Mesothelial cell of epicardium (in vitro differentiated cells): ENCODE data around the gene CDC42BPG. TPM values are rescaled to one million over a fixed set of nuclear protein-coding genes. Genes with fewer than 3 reads are reported as not detected.

Experiments
- DNase-seq, 2 experiments: peaks; one replicate each; pipeline ENCODE4 v3.0.0; 2021; ENCODE audit warnings: low spot score in 2 of 2; ENCODE audit not compliant: unreplicated experiment in 2 of 2
- H3K27ac Mint-ChIP-seq: 2 replicates; pipeline ENCODE4 v1.8.0; 2021; ENCODE audit warnings: mixed read lengths
- H3K27me3 Mint-ChIP-seq: 2 replicates; pipeline ENCODE4 v1.8.0; 2021; ENCODE audit warnings: low read depth, mixed read lengths
- H3K36me3 Mint-ChIP-seq: 2 replicates; pipeline ENCODE4 v1.8.0; 2021; ENCODE audit warnings: mixed read lengths
- H3K4me1 Mint-ChIP-seq: 2 replicates; pipeline ENCODE4 v1.8.0; 2021; ENCODE audit warnings: mixed read lengths
- H3K4me3 Mint-ChIP-seq: 2 replicates; pipeline ENCODE4 v1.8.0; 2021; ENCODE audit warnings: mild to moderate bottlenecking, moderate library complexity, mixed read lengths
- H3K9me3 Mint-ChIP-seq: 2 replicates; pipeline ENCODE4 v1.8.0; 2021; ENCODE audit warnings: mixed read lengths
- total RNA-seq: library from RNA; stranded (reverse); gene quantifications from 3 replicates; pipeline ENCODE4 v1.2.1, GENCODE V29; 2021
- TF ChIP-seq, protein P1 (sequence below): fragments of 200-600 bp; sonication (generic); IDR thresholded peaks from one replicate; pipeline ENCODE4 v1.5.0; 2021; ENCODE audit warnings: antibody characterized with exemption; ENCODE audit not compliant: unreplicated experiment

Gene CDC42BPG
- total RNA-seq, 1 donor from 2014 or later: 30.1 TPM

DNA sequence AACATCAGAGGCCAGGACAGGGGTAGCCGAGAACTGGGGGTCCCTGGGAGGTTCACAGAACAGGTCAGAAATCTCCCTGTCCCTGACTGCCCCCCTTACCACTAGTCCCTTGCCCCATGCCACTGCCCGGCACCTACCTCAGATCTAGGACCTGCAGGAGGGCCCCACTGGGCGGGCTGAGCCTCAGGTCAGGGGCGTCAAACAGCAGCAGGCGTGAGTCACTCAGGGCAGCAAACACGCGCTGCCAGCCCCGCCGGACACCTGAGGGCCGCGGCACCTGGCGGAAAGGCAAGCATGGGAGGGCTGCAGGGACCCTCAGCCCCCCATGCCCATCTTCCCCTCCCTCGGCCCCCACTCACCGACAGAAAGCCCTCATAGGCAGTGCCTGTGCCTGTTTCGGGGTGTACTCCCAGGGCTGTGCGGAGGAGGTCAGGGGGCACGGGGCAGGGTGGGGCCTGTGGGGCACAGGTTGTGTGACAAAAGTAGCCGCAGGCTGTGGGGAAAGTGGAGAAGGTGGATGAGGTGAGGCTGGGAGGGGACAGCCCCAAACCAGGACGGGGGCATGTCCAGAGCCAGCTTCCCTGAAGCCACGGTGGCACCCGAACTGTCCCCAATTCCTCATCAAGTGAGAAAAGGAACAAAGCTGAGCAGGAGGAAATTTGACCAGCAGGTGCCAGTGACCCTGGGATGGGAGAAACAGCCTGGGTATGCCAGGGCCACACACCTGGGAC is 11.8 kb downstream of the CDC42BPG start:
- no peaks in the 10 kb centered on the region for H3K4me1 Mint-ChIP-seq

DNA sequence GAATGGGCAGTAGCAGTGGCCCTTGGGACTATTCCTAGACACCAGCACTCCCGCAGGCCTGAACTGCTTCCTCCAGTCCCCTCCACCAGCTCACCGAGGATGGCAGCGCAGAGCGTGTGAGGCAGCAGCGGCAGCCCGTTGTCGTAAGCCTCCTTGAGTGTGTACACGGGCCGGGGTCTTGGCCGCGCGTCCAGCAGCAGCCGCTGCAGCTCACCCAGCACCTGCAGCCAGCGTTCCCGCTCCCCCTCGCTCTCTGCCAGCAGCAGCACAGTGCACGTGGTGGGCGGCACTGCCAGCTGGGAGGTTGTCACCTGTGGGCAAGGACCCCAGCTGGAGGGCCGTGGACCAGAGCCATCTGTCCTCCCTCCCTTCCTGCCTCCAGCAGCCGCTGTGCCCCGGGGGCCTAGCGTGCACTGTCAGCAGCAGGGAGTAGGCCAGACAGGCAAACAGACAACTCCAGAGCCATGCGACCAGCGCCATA is 13.0 kb downstream of the CDC42BPG start:
- H3K27me3 Mint-ChIP-seq: no peaks in the 10 kb centered on the region
- no peak for DNase-seq
- TF ChIP-seq, protein P1, sequence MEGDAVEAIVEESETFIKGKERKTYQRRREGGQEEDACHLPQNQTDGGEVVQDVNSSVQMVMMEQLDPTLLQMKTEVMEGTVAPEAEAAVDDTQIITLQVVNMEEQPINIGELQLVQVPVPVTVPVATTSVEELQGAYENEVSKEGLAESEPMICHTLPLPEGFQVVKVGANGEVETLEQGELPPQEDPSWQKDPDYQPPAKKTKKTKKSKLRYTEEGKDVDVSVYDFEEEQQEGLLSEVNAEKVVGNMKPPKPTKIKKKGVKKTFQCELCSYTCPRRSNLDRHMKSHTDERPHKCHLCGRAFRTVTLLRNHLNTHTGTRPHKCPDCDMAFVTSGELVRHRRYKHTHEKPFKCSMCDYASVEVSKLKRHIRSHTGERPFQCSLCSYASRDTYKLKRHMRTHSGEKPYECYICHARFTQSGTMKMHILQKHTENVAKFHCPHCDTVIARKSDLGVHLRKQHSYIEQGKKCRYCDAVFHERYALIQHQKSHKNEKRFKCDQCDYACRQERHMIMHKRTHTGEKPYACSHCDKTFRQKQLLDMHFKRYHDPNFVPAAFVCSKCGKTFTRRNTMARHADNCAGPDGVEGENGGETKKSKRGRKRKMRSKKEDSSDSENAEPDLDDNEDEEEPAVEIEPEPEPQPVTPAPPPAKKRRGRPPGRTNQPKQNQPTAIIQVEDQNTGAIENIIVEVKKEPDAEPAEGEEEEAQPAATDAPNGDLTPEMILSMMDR: no peak
- H3K9me3 Mint-ChIP-seq: no peaks in the 10 kb centered on the region
- H3K27ac Mint-ChIP-seq: no peak overlapping the region
- no peak overlapping the region for H3K4me3 Mint-ChIP-seq
- H3K36me3 Mint-ChIP-seq: peaks cover 8% of the 10 kb centered on the region
- no peaks in the 10 kb centered on the region for H3K4me1 Mint-ChIP-seq

More for the DNA sequence above, 11.8 kb downstream of the CDC42BPG start:
- Mint-ChIP-seq H3K36me3 (peaks cover 6% of the 10 kb centered on the region), H3K9me3 (no peaks in the 10 kb centered on the region), H3K27ac (no peak overlapping the region), H3K4me3 (no peak overlapping the region), H3K27me3 (no peaks in the 10 kb centered on the region)
- TF ChIP-seq, protein P1: no peak
- no peak for DNase-seq

DNA sequence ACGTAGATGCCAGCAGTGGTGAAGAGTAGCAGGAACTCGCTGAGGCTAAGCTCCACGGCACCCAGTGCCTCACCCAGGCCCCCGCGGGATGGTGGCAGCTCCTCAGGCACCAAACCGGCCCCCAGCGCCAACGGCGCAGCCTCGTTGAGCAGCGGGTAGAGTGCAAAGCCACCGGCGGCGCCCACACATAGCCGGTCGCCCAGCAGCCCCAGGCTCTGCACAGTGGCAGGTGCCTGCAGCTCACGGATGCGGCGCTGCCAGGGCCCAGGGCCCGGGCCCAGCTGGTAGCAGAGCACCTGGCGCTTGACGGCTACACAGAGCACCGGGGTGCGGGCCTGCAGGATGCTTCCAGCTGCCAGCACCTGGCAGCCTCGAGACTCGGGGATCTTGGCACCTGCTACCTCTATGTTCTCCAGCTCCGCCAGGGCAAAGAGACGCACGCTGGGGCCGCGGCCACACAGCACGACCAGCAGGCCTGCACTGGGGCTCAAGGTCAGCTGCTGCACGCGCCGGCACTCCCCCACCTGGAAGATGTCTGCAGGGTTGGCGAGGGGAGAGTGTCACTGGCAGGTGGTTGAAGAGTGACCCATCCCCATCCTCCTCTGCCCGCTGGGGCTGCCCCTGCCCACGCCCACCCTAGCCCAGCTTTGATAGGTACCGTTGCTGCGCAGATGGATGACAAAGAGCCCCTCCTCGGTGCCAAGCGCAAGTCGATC is 14.8 kb downstream of the CDC42BPG start:
- no peak for DNase-seq
- Mint-ChIP-seq H3K27me3 (no peaks in the 10 kb centered on the region), H3K9me3 (no peaks in the 10 kb centered on the region), H3K36me3 (peaks cover 15% of the 10 kb centered on the region), H3K4me3 (no peak overlapping the region), H3K27ac (no peak overlapping the region), H3K4me1 (no peaks in the 10 kb centered on the region)
- TF ChIP-seq, protein P1: no peak

DNA sequence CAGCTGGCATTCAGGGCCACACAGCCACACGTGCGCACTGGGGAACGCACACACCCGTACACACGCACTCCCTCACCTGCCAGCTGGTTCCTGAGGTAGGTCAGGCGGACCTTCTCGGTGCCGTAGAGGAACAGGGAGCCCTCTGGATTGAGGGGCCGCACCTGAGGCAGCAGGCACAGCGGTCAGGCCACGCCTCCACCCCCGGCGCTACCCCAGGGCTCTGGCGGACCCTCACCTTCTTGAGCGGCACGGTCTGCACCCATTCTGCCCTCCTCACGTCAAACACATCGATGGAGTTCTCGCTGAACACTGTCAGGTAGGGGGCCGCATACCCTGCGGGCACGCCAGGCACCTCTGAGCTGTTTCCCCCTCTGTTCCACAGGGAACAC is 17.0 kb downstream of the CDC42BPG start:
- Mint-ChIP-seq H3K27ac (no peak overlapping the region), H3K9me3 (no peaks in the 10 kb centered on the region), H3K4me1 (no peaks in the 10 kb centered on the region), H3K4me3 (no peak overlapping the region), H3K36me3 (peaks cover 22% of the 10 kb centered on the region), H3K27me3 (no peaks in the 10 kb centered on the region)
- TF ChIP-seq, protein P1: no peak
- DNase-seq: no peak

DNA sequence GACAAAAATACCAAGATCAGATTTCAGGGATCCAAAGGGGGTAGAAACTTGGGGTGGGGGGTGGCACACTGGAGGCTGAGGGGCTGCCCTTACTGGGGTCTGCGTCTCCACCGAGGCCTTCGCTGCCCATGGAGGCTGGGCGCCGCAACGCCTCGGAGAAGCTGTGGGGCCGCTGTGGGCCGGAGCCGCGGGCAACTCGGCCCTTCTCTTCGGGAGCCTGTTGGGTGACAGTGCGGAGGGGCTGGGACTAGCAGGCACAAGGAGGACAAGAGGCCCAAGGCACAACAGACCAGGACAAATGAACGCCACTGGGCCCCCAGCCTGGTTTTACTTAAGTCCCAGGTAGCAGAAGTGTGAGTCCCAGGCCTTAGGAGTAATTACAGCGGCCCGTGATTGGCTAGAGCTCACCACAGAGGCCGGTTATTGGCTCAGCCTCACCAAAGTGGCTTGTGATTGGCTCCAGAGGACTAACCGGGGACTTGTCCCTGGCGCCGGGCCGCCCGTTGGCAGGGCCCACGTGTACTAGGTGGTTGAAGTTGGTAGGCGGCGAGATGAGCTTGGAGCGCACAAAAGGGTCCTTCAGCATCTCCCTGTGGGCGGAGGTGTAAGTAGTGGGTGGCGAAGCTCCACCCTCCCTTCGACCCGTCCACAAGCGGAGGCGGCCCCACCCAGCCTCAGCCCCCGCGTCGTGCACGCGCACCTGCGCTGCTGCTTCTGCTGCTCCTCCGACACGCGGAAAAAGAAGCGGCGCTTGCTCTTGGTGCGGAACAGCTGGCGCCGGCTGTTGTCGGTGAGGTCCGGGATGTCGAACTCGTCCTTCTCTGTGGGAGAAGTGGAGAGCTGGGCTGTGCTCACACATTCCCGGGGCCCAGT is 17.6 kb downstream of the CDC42BPG start:
- H3K36me3 Mint-ChIP-seq: peaks cover 22% of the 10 kb centered on the region
- TF ChIP-seq, protein P1: no peak
- H3K4me3 Mint-ChIP-seq: no peak overlapping the region
- no peaks in the 10 kb centered on the region for H3K9me3 Mint-ChIP-seq
- no peak overlapping the region for H3K27ac Mint-ChIP-seq
- no peaks in the 10 kb centered on the region for H3K27me3 Mint-ChIP-seq
- no peak for DNase-seq
- H3K4me1 Mint-ChIP-seq: no peaks in the 10 kb centered on the region
